ENCODE measurements around the gene KCNAB1. TPM values are rescaled to one million over a fixed set of nuclear protein-coding genes. Genes with fewer than 3 reads are reported as not detected.

KCNAB1 gene
- total RNA-seq, 1 experiment from 2014 or later: 1.0 TPM

GRCh38 chr3:156579427-156579851 lies 459.1 kb downstream of the KCNAB1 start:
- H3K9me3 Mint-ChIP-seq: no peaks in the 10 kb centered on the region
- ChIA-PET POLR2A (interaction anchor here (0.7 kb wide), 1 partner anchor 67 kb away, joined by 5 read pairs; no protein-coding TSS in a partner anchor), CTCF (no interaction called here)
- TF ChIP-seq ESRRA (CRISPR knock-in tag; IDR thresholded peaks at IDR 0.05; ENCODE audit: borderline replicate concordance): no peak
- TF ChIP-seq, protein P1, sequence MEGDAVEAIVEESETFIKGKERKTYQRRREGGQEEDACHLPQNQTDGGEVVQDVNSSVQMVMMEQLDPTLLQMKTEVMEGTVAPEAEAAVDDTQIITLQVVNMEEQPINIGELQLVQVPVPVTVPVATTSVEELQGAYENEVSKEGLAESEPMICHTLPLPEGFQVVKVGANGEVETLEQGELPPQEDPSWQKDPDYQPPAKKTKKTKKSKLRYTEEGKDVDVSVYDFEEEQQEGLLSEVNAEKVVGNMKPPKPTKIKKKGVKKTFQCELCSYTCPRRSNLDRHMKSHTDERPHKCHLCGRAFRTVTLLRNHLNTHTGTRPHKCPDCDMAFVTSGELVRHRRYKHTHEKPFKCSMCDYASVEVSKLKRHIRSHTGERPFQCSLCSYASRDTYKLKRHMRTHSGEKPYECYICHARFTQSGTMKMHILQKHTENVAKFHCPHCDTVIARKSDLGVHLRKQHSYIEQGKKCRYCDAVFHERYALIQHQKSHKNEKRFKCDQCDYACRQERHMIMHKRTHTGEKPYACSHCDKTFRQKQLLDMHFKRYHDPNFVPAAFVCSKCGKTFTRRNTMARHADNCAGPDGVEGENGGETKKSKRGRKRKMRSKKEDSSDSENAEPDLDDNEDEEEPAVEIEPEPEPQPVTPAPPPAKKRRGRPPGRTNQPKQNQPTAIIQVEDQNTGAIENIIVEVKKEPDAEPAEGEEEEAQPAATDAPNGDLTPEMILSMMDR (IDR thresholded peaks at IDR 0.05): no peak
- ATAC-seq (no peak), DNase-seq (ENCODE audit: low spot score) (no peak)
- peaks cover 9% of the 10 kb centered on the region for H3K4me1 Mint-ChIP-seq
- no peaks in the 10 kb centered on the region for H3K36me3 Mint-ChIP-seq
- no peaks in the 10 kb centered on the region for H3K27me3 Mint-ChIP-seq (ENCODE audit: low read depth)
- no peak overlapping the region for H3K4me3 Mint-ChIP-seq
- H3K27ac Mint-ChIP-seq: no peak overlapping the region

- ATAC-seq (no peak), DNase-seq (ENCODE audit: low spot score) (no peak)
- Mint-ChIP-seq H3K27ac (no peak overlapping the region), H3K4me3 (no peak overlapping the region), H3K4me1 (0 out of 2 replicates have a peak, but pooled peaks cover 4% of the 10 kb centered on the region), H3K36me3 (no peaks in the 10 kb centered on the region), H3K27me3 (ENCODE audit: low read depth) (no peaks in the 10 kb centered on the region), H3K9me3 (no peaks in the 10 kb centered on the region)
- CTCF ChIA-PET: no interaction called here
- POLR2A ChIA-PET: no interaction called here
- no peak for TF ChIP-seq OVOL2 (CRISPR knock-in tag; IDR thresholded peaks at IDR 0.05; ENCODE audit: borderline replicate concordance)
- no peak for TF ChIP-seq ZNF396 (CRISPR knock-in tag; IDR thresholded peaks at IDR 0.05; ENCODE audit: borderline replicate concordance)
Measured at GRCh38 chr3:156581033-156581432, 460.7 kb downstream of the KCNAB1 start.

DNA sequence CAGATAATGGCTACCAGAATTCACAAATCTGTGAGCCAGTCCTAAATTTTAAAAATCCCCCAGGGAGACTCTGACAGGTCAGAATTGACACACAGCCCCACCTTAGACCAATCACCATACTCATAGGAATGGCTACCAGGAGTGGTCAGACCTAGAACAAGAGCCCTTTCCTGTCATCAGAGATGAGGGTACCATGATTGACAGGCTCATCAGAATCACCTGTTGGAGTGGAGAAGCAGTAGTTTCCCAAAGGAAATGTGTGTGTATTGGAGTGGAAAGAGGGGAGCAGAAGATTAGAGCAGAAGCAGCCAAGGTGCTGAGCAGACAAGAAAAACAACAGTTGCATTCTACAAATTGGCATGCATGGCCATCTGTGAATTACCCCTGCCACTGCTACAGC lies 461.6 kb downstream of the KCNAB1 start:
- no peak for ATAC-seq
- no peak overlapping the region for H3K4me3 Mint-ChIP-seq
- ChIA-PET CTCF (no interaction called here), POLR2A (no interaction called here)
- no peak for DNase-seq (ENCODE audit: low spot score)
- 0 out of 2 replicates have a peak, but pooled peaks cover 4% of the 10 kb centered on the region for H3K4me1 Mint-ChIP-seq
- no peaks in the 10 kb centered on the region for H3K9me3 Mint-ChIP-seq
- no peaks in the 10 kb centered on the region for H3K27me3 Mint-ChIP-seq (ENCODE audit: low read depth)
- TF ChIP-seq, protein P2, sequence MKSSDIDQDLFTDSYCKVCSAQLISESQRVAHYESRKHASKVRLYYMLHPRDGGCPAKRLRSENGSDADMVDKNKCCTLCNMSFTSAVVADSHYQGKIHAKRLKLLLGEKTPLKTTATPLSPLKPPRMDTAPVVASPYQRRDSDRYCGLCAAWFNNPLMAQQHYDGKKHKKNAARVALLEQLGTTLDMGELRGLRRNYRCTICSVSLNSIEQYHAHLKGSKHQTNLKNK (CRISPR knock-in tag; IDR thresholded peaks at IDR 0.05): no peak
- TF ChIP-seq, protein P1 (IDR thresholded peaks at IDR 0.05): no peak
- TF ChIP-seq ZNF121 (CRISPR knock-in tag; IDR thresholded peaks at IDR 0.05): no peak
- no peak for TF ChIP-seq STAT6 (CRISPR knock-in tag; conservative IDR thresholded peaks at IDR 0.05; ENCODE audit: low read depth)
- TF ChIP-seq NR1H2 (CRISPR knock-in tag; IDR thresholded peaks at IDR 0.05): no peak
- no peak for TF ChIP-seq TP53 (CRISPR knock-in tag; IDR thresholded peaks at IDR 0.05)
- no peak overlapping the region for H3K27ac Mint-ChIP-seq
- H3K36me3 Mint-ChIP-seq: no peaks in the 10 kb centered on the region

GRCh38 chr3:156582532-156583183 lies 462.3 kb downstream of the KCNAB1 start:
- no peak for ATAC-seq
- no peak overlapping the region for H3K4me3 Mint-ChIP-seq
- no peak for TF ChIP-seq ZBTB43 (CRISPR knock-in tag; IDR thresholded peaks at IDR 0.05)
- TF ChIP-seq ZNF423 (CRISPR knock-in tag; IDR thresholded peaks at IDR 0.05): no peak
- no peak for TF ChIP-seq KAT7 (CRISPR knock-in tag; IDR thresholded peaks at IDR 0.05; ENCODE audit: borderline replicate concordance)
- TF ChIP-seq ZNF671 (CRISPR knock-in tag; IDR thresholded peaks at IDR 0.05): no peak
- no peak for TF ChIP-seq EMX1 (CRISPR knock-in tag; IDR thresholded peaks at IDR 0.05)
- no peak for TF ChIP-seq PRRX2 (CRISPR knock-in tag; IDR thresholded peaks at IDR 0.05)
- no peak for TF ChIP-seq JUN (CRISPR knock-in tag; IDR thresholded peaks at IDR 0.05)
- TF ChIP-seq SP1 (CRISPR knock-in tag; conservative IDR thresholded peaks at IDR 0.05): no peak
- TF ChIP-seq, protein P3, sequence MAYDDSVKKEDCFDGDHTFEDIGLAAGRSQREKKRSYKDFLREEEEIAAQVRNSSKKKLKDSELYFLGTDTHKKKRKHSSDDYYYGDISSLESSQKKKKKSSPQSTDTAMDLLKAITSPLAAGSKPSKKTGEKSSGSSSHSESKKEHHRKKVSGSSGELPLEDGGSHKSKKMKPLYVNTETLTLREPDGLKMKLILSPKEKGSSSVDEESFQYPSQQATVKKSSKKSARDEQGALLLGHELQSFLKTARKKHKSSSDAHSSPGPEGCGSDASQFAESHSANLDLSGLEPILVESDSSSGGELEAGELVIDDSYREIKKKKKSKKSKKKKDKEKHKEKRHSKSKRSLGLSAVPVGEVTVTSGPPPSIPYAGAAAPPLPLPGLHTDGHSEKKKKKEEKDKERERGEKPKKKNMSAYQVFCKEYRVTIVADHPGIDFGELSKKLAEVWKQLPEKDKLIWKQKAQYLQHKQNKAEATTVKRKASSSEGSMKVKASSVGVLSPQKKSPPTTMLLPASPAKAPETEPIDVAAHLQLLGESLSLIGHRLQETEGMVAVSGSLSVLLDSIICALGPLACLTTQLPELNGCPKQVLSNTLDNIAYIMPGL (CRISPR knock-in tag; IDR thresholded peaks at IDR 0.05): no peak

More at GRCh38 chr3:156582532-156583183, 462.3 kb downstream of the KCNAB1 start:
- ChIA-PET POLR2A (no interaction called here), CTCF (no interaction called here)
- Mint-ChIP-seq H3K4me1 (0 out of 2 replicates have a peak, but pooled peaks cover 4% of the 10 kb centered on the region), H3K27ac (no peak overlapping the region), H3K9me3 (no peaks in the 10 kb centered on the region), H3K36me3 (no peaks in the 10 kb centered on the region), H3K27me3 (ENCODE audit: low read depth) (no peaks in the 10 kb centered on the region)
- DNase-seq (ENCODE audit: low spot score): no peak

All from WTC11 (cell line).